ENCODE measurements around the gene FOXP1. TPM values are rescaled to one million over a fixed set of nuclear protein-coding genes. Genes with fewer than 3 reads are reported as not detected.
"Not testable (repeated sequence)": the region's sequence is repeated elsewhere in the genome, so short reads cannot be mapped to it uniquely, and the experiment has no call there.

Gene FOXP1
- total and polyA plus RNA-seq, 8 donors: 12.3 to 215 (median 117) TPM

- Histone ChIP-seq H3K36me3 (no peaks in the 10 kb centered on the region), H3K27me3 (no peaks in the 10 kb centered on the region), H3K4me3 (no peak overlapping the region), H3K27ac (peak overlapping the region in 3 of 5 donors; percentile 32 to 60 (median 39)), H3K9me3 (no peaks in the 10 kb centered on the region), H3K4me1 (peaks cover 0 to 36% (median 13%) of the 10 kb centered on the region in 4 donors)
- TF ChIP-seq EP300 (IDR thresholded peaks at IDR 0.05): no peak
- TF ChIP-seq, protein P1, sequence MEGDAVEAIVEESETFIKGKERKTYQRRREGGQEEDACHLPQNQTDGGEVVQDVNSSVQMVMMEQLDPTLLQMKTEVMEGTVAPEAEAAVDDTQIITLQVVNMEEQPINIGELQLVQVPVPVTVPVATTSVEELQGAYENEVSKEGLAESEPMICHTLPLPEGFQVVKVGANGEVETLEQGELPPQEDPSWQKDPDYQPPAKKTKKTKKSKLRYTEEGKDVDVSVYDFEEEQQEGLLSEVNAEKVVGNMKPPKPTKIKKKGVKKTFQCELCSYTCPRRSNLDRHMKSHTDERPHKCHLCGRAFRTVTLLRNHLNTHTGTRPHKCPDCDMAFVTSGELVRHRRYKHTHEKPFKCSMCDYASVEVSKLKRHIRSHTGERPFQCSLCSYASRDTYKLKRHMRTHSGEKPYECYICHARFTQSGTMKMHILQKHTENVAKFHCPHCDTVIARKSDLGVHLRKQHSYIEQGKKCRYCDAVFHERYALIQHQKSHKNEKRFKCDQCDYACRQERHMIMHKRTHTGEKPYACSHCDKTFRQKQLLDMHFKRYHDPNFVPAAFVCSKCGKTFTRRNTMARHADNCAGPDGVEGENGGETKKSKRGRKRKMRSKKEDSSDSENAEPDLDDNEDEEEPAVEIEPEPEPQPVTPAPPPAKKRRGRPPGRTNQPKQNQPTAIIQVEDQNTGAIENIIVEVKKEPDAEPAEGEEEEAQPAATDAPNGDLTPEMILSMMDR (IDR thresholded peaks at IDR 0.05): no peak
- TF ChIP-seq POLR2A (IDR thresholded peaks at IDR 0.05): no peak
- TF ChIP-seq POLR2AphosphoS5 (IDR thresholded peaks at IDR 0.05): no peak
- intact Hi-C loops (cut with DNase I; ENCODE audit: low total_unique reads): no loop called here
- WGBS, 5 donors: 47 to 67% (median 49%) methylated on average over 9 of the region's 9 CpGs
- peak in 1 of 2 donors; percentile 38 for DNase-seq
Observed at GRCh38 chr3:71530903-71531530, 52.5 kb downstream of the FOXP1 start.

DNA sequence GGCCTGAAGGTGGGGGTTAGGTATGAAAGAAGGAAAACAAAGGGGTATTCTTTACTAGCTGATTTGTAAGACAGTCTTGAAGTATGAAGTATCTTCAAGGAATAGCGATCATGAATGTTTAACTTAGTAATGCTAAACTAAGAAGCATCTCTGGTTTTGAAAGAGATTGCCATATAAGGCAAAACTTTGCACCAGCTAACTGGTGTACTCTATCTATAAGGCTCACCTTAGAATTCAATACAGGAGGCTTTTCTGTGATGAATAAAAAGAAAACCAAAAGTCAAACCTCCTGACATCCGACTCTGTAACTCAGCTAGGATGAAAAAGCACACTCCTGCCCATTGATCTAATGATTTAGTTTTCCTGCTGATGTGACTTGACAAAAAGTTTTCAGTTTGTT lies 54.7 kb downstream of the FOXP1 start:
- Histone ChIP-seq H3K4me1 (peaks cover 0 to 51% (median 16%) of the 10 kb centered on the region in 4 donors), H3K9me3 (no peaks in the 10 kb centered on the region), H3K27ac (no peak overlapping the region), H3K27me3 (no peaks in the 10 kb centered on the region), H3K4me3 (no peak overlapping the region), H3K36me3 (no peaks in the 10 kb centered on the region)
- TF ChIP-seq POLR2AphosphoS5 (IDR thresholded peaks at IDR 0.05): no peak
- TF ChIP-seq POLR2A (IDR thresholded peaks at IDR 0.05): no peak
- TF ChIP-seq, protein P1 (IDR thresholded peaks at IDR 0.05): no peak
- TF ChIP-seq EP300 (IDR thresholded peaks at IDR 0.05): no peak
- WGBS, 5 donors: 67 to 77% (median 73%) methylated on average over 2 of the region's 2 CpGs
- no peak for DNase-seq
- intact Hi-C loops (cut with DNase I; ENCODE audit: low total_unique reads): no loop called here

DNA sequence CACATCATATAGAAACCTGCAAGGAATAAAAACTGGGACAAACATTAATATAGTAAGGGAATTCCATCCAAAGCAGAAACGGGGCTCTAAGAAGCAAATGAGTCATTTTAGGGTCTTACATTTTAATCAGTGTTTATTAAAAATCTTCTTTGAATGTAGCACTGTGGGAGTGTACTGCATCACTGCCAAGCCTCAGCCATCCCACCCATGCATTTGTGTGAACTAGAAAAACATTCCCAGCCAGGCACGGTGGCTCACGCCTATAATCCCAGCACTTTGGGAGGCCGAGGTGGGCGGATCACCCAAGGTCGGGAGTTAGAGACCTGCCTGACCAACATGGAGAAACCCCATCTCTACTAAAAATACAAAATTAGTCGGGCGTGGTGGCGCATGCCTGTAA lies 57.1 kb downstream of the FOXP1 start:
- H3K27me3 ChIP-seq; H3K27ac ChIP-seq; intact Hi-C loops (cut with DNase I; ENCODE audit: low total_unique reads); H3K4me3 ChIP-seq; H3K36me3 ChIP-seq; DNase-seq; H3K9me3 ChIP-seq: not testable (repeated sequence)
- WGBS, 5 donors: 85 to 90% (median 89%) methylated on average over 9 of the region's 9 CpGs
- peaks cover 0 to 47% (median 14%) of the 10 kb centered on the region in 4 donors for H3K4me1 ChIP-seq

- intact Hi-C loops (cut with DNase I; ENCODE audit: low total_unique reads): no loop called here
- 83 to 90% (median 86%) methylated on average over 3 of the region's 3 CpGs for WGBS, 5 donors
- H3K4me3 ChIP-seq: no peak overlapping the region
- DNase-seq: no peak
- TF ChIP-seq, protein P1 (IDR thresholded peaks at IDR 0.05): no peak
- TF ChIP-seq POLR2A (IDR thresholded peaks at IDR 0.05): no peak
- H3K4me1 ChIP-seq: peaks cover 0 to 37% (median 10%) of the 10 kb centered on the region in 4 donors
- H3K27me3 ChIP-seq: no peaks in the 10 kb centered on the region
- peaks cover 0 to 4% (median 0%) of the 10 kb centered on the region in 4 donors for H3K36me3 ChIP-seq
- H3K9me3 ChIP-seq: no peaks in the 10 kb centered on the region
- H3K27ac ChIP-seq: no peak overlapping the region
Observed at GRCh38 chr3:71525391-71525790, 58.1 kb downstream of the FOXP1 start.

GRCh38 chr3:71524672-71525071 lies 58.9 kb downstream of the FOXP1 start:
- 50 to 62% (median 54%) methylated on average over 7 of the region's 7 CpGs for WGBS, 5 donors
- no peak overlapping the region for H3K4me3 ChIP-seq
- no peak overlapping the region for H3K27ac ChIP-seq
- TF ChIP-seq, protein P1 (IDR thresholded peaks at IDR 0.05): no peak
- TF ChIP-seq POLR2A (IDR thresholded peaks at IDR 0.05): no peak
- no peak for TF ChIP-seq POLR2AphosphoS5 (IDR thresholded peaks at IDR 0.05)
- no peak for TF ChIP-seq EP300 (IDR thresholded peaks at IDR 0.05)
- peaks cover 0 to 4% (median 0%) of the 10 kb centered on the region in 4 donors for H3K36me3 ChIP-seq
- H3K27me3 ChIP-seq: no peaks in the 10 kb centered on the region
- intact Hi-C loops (cut with DNase I; ENCODE audit: low total_unique reads): no loop called here
- DNase-seq: no peak
- peaks cover 0 to 35% (median 10%) of the 10 kb centered on the region in 4 donors for H3K4me1 ChIP-seq
- no peaks in the 10 kb centered on the region for H3K9me3 ChIP-seq
